Activated CD4-positive, alpha-beta T cell treated with anti-CD3 and anti-CD28 coated beads for 1 hour (primary cell): Measurements from ENCODE around the gene MCCC2.
"Not testable (repeated sequence)": the region's sequence is repeated elsewhere in the genome, so short reads cannot be mapped to it uniquely, and the experiment has no call there.

ENCODE experiments used
- DNase-seq: peaks from one replicate; pipeline ENCODE4 v3.0.0-alpha.2; 2020

The MCCC2 gene

DNA sequence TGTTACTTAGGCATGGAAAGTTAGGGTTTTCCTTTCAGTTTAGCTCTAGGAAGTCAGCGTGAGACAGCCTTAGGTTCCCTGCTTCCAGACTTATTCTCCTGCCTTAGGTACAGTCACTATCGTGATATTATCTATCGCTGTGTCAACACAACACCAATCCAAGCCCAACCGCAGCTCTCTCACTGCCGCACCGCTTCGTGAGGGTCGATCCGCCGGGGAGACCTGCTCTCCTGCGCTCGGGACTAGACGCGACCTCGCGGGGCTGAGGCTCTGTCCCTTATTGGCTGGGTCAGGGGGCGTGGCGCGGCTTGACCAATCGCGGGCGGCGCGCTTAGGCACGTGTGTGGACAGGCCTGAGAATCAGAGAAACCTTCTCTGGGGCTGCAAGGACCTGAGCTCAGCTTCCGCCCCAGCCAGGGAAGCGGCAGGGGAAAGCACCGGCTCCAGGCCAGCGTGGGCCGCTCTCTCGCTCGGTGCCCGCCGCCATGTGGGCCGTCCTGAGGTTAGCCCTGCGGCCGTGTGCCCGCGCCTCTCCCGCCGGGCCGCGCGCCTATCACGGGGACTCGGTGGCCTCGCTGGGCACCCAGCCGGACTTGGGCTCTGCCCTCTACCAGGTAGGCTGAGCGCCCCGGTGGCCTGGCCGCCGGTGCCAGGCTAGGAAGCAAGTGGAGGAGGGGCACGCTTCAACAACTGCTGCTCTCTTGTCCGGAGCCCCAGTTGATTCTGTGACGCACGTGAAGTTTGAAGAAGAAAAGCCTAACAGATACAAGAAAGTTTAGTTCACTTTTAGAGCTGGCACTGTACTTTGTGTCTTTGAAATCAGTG lies at the start of gene MCCC2:
MCCC2 (plus strand) TSS at position 400 of the 825 bp plus-strand sequence; CDS start at position 486, 86 bp downstream.
- DNase-seq, result peak; percentile 91

DNA sequence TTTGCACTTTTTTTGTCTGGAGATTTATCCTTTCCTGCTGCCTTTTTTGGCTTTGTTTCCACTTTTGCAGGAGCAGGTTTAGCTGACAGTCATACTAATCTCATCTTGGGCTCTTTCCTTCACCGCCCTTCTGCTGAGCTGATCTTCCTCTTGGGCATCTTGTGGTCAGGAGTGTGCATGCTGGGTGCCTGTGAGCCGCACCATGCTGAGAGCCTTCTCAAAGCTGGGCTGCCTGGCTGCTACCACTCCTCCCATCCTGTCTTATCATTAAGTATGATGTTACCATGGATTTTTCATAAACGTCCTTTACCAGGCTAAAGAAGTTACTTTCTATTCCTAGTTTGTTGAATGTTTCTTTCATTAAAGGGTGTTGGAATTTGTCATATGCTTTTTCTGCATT lies 49.5 kb upstream of the MCCC2 start:
- DNase-seq, result no peak

DNA sequence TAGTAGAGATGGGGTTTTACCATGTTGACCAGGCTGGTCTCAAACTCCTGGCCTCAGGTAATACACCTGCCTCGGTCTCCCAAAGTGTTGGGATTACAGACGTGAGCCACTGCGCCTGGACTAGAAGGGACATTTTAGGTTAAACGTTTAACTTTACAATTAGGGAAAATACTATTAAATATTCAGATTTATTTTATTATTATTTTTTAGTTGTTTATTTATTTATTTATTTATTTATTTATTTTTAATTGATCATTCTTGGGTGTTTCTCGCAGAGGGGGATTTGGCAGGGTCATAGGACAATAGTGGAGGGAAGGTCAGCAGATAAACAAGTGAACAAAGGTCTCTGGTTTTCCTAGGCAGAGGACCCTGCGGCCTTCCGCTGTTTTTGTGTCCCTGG lies 36.3 kb upstream of the MCCC2 start:
- not testable (repeated sequence) for DNase-seq

DNA sequence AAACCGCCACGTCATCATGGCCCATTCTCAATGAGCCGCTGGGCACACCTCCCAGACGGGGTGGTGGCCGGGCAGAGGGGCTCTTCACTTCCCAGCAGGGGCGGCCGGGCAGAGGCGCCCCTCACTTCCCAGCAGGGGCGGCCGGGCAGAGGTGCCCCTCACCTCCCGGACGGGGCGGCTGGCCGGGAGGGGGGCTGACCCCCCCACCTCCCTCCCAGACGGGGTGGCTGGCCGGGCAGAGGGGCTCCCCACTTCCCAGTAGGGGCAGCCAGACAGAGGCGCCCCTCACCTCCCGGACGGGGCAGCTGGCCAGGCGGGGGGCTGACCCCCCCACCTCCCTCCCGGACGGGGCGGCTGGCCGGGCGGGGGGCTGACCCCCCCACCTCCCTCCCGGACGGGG lies 35.6 kb upstream of the MCCC2 start:
- not testable (repeated sequence) for DNase-seq

DNA sequence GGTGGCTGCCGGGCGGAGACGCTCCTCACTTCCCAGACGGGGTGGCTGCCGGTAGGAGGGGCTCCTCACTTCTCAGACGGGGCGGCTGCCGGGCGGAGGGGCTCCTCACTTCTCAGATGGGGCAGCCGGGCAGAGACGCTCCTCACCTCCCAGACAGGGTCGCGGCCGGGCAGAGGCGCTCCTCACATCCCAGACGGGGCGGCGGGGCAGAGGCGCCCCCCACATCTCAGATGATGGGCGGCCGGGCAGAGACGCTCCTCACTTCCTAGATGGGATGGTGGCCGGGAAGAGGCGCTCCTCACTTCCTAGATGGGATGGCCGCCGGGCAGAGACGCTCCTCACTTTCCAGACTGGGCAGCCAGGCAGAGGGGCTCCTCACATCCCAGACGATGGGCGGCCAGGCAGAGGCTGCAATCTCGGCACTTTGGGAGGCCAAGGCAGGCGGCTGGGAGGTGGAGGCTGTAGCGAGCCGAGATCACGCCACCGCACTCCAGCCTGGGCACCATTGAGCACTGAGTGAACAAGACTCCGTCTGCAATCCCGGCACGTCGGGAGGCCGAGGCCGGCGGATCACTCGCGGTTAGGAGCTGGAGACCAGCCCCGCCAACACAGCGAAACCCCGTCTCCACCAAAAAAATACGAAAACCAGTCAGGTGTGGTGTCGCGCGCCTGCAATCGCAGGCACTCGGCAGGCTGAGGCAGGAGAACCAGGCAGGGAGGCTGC lies 35.0 kb upstream of the MCCC2 start:
- not testable (repeated sequence) for DNase-seq

DNA sequence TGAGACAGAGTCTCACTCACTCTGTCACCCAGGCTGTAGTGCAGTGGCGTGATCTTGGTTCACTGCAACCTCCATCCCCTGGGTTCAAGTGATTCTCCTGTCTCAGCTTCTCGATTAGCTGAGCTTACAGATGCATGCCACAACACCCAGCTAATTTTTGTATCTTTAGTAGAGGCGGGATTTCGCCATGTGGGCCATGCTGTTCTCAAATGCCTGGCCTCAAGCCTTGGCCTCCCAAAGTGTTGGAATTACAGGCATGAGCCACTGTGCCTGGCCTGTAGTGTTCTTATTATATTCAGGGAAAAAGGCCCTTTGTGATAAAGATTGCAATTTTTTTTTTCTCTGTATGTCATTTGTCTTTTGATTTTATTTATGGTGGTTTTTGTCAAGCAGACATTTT lies 24.0 kb upstream of the MCCC2 start:
- no peak for DNase-seq

DNA sequence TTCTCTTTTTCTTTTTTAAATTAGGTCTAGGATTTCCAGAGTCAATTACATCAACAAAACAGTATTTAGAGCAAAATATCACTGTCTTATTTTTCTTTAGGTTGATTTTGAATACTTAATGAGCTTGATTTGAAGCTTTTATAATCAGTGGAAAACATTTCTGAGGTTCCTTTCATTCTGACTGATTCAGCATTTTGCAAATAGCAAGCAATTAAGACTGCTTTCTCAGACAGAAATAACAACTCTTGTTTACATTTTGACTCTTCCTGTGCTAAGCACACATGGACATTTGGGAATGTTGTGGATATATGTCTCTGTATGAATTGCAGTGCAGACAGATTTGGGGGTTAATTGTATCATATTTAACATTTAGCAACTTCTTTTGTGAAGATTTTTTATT lies 22.2 kb upstream of the MCCC2 start:
- DNase-seq, result no peak

DNA sequence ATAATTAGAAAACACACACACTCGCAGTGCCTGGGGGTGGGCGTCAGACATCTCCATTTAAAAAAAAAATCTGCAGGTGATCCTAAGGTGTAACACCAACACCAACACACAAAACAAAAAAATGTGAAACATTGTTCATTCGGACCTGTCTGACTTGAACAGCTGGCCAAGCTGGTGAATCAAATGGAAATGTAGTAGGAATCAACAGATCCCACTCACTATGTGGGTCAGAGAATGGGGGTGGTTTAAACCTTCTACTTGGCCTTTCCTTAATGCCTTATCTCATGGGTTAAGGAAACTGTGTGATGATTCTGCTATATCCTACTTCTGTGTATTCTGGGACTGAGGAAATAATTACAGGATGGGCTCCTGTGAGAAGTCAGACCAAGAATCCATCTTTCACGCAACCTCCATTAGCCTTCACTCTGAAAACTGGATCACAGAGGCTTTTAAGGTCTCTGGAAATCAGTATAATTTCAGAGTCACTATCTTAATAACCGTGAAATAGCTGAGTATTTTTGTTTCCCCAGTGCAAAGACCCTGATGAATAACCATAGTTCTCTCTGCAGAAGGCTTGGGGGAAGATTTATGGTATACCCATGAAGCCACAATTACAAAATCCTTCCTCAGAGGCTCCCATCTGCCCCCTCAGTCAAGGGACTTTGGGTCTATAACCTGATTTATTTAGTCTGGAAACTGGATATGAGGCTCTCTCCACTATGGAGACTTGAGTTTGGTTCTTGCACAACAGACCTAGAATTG lies 17.2 kb upstream of the MCCC2 start:
- no peak for DNase-seq

DNA sequence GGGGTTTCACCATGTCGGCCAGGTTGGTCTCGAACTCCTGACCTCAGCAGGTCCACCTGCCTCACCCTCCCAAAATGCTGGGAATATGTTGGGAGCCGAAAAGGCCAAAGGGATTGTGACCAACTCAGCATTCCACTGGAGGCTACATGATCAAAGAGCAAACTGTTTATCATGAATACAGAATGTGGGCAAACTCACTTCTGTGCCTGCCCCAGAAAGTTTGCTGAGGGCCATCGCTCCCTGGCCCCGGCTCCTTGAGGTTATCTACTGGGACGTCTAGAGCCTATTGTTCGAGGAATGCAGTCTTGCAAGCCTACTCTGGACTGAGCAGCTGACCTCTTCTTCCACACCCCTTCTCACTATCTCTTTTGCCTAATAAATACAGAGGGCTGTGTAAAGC lies 15.3 kb upstream of the MCCC2 start:
- DNase-seq, result not testable (repeated sequence)

DNA sequence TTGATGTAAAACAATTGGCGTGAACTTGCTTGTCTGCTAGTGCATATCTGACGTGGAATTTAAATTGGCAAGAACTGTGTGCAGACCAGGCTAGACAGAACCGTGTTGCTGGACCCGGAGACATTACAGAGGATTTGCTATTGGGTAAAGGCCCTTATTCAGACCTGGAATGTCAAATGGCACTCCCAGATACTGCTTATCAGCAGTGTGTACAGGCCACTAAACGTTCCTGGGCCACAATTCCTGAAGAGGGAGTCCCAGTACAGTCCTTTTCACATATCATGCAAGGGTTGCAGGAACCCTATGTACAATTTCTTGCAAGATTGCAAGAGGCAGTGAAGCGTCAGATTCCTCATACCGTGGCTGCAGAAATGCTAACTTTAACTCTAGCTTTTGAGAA lies 13.5 kb upstream of the MCCC2 start:
- no peak for DNase-seq

DNA sequence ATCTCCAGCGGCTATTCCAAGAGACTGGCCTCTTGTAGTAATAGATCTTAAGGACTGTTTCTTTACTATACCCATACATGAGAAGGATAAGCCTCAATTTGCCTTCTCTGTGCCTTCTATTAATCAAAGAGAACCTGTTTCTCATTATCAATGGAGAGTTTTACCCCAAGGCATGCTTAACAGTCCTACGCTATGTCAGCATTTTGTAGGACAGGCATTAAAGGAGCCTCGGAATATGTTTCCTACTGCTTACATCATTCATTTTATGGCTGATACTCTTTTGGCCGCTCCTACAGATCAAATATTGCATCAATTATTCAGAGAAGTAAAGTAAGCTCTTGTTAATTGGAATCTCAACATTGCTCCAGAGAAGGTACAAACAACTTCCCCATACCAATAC lies 11.6 kb upstream of the MCCC2 start:
- DNase-seq, result not testable (repeated sequence)

DNA sequence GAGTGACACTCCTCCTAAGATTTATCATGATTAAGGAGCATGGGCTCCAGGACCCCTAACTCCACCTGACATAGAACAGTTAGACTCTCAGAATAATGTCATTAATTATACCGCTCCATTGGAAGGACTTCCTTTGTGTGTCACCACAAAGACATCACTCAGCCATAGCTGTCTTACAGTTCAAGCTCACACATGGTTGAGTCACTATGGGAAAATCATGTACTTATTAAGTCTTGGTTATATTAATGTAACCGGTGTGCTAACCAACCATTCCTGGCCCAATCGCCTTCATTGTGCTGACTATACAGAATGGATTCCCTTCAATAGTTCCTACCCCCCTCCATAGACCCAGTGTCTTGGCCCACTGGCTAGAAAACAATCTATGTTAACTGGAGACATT lies 10.9 kb upstream of the MCCC2 start:
- DNase-seq, result no peak

DNA sequence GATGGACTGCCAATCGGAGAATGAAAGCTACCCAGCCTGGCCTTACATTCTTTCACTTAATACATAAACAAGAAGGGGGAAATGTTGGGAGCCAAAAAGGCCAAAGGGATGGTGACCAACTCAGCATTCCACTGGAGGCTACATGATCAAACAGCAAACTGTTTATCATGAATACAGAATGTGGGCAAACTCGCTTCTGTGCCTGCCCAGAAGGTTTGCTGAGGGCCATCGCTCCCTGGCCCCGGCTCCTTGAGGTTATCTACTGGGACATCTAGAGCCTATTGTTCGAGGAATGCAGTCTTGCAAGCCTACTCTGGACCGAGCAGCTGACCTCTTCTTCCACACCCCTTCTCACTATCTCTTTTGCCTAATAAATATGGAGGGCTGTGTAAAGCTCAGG lies 9.3 kb upstream of the MCCC2 start:
- DNase-seq, result not testable (repeated sequence)

DNA sequence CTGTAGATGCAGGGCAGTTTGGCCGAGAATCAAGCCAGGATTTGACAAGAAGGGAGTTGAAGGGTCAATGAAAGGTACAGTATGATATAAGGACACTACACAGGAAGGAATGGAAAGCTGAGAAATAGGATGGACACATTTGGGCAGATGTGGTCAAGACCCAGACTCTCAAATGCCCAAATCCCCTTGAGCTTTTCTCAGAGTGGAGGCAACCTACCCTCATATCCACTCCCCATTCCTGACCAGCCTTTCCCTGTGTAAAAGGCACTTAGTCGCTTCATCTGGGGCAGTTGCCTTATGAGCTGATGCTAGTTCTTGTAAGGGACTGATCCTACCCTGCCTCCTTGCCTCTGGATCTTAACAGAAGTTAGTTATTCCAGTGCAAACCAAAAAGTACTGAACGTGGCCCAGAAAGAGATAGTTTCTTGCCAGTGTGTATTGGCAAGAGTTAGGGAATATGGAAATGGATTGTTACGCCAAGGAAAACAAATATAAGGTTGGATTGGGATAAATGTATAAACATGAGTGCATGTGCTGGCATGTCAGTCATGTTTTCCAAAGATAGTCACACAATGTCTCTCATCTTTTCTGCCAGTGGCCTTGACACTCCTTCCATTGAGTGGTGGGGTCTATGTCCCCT lies 4.1 kb upstream of the MCCC2 start:
- no peak for DNase-seq

DNA sequence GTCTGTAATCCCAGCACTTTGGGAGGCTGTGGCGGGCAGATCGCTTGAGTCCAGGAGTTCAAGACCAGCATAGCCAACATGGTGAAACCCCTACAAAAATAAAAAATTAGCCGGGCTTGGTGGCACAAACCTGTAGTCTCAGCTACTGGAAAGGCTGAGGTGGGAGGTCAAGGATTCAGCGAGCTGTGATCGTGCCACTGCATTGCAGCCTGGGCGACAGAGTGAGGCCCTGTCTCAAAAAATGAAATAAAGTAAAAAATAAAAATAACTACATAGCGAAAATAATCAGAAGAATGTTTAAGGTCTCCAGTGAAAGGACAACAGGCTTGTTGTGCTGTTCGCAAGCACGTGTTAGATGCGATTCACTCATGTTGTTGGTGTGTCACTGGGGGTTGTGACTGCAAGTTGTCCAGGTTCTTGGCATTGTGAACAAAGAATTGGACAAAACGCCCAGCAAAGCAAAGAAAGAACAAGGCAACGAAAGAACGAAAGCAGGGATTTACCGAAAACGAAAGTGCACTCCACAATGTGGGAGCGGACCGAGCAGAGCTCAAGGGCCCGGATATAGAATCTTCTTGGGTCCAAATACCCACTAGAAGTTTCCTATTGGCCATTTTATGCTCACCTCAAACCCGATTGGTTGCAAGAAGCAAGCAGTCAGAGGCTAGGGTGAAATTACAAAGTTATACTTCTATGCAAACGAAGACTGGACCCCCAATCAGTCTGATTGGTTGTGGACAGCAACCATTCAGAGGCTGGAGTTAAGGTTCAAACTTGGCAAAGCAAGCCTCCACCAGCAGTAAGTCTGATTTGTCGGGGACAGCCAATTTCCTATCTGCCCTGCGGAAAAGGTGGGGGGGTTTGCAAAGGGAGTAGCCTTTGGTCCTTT lies 844 bp upstream of the MCCC2 start:
- no peak for DNase-seq

DNA sequence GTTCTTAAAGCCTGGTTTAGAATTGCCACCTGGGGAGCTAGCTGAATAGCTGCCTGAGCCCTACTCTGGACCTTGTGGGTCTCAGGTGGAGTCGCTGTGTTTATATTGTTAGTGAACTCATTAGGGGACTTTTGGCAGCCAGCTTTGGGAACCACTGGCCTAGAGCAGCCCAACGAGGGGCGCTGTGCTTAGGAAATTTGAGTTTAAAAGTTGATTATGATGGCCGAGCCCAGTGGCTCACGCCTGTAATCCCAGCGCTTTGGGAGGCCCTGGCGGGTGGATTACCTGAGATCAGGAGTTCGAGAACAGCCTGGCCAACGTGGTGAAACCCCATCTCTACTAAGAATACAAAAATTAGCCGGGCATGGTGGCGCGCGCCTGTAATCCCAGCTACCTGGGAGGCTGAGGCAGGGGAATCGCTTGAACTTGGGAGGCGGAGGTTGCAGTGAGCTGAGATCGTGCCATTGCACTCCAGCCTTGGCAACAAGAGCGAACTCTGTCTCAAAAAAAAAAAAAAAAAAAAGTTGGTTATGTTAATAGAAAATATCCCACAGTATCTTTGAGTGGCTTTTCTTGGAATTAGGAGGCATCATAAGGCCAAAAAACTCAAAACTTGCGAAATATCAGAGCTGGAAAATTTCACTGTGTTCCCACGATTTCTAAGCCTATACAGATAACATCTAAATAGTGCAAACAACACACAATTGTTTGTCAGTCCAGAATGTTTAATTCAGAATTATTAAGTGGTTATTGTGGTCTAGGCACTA lies 809 bp downstream of the MCCC2 start:
- no peak for DNase-seq

DNA sequence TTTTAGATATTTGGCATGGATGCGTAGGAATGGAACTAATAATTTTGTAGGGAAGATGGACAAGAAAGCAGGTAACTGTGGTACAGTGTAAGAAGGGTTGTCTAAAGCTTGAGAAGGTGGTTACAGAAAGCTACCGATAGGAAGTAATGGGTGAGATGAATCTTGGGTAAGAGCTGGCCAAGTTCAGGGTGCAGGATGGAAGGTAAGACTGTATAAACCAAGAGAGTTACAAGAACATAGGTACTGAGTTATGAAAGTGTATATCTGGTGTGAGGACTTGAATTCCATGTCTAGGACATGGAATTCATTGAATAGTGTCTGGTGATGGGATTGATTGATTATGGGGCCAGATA lies 1.4 kb downstream of the MCCC2 start:
- no peak for DNase-seq

DNA sequence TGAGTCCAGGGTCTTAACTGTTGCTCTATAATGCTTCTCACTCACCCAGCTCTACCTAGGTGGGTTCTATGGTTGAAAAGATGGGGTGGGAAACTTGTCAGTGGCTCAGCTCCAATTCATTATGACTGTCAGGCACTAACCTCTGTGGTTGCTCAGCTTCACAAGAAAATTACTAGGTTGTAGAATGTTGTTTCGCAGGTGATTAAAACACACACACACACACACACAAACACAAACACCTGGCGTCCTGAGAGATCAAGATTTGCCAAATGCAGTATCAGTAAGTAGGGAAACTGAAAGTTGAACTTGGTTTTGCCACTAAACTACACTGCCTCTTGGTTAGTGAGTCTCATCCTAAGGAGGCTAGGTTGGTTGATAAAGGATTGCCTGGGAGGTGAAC lies 2.8 kb downstream of the MCCC2 start:
- no peak for DNase-seq

DNA sequence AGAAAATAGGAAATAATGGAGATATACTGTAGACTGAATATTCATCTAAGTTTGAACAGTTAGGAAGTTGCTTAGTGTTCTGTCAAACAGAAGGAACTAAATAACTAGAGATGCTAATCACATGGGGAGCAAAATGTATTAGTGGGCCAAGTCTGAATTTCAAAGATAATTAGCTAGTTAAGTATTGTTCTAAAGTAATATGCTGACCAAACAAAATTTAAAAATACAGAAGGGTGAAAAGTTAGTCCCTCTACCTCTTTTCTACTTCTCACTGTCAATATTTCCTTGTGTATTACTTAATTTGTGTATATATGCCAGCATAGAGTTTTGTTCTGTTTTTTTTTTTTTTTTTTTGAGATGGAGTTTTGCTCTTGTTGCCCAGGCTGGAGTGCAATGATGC lies 4.0 kb downstream of the MCCC2 start:
- no peak for DNase-seq

DNA sequence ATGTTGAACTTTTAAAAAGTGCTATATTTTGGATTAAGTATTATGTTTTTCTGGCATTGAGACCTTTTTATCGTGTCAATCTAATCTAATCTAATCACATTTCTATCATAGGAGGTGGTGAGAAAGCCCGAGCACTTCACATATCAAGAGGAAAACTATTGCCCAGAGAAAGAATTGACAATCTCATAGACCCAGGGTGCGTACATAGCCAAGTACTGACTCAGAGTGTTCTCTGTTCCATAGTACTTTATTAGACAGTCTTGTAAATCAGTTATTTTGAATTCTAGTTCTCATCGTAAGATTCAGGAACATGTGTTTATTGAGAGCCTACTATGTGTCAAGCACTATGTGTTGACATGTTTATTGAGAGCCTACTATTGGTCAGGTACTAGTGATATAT lies 9.0 kb downstream of the MCCC2 start:
- no peak for DNase-seq

DNA sequence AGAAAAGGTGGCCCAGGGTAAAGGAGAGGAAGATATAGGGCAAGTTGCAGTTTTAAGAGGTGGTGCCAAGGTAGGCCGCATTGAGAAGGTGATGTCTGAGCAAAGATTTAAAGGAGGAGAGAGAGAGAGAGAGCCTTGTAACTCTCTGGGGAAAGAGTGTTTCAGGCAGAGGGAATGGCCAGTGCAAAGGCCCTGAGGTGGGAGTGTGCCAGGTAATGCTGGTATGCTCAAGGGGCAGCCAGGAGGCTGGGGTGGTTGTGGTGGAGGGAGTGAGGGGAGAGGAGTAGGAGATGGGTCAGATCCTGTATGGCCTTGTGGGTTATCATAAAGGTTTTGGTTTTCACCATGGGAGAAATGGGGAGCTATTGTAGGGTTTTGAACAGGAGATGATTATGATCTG lies 9.9 kb downstream of the MCCC2 start:
- no peak for DNase-seq
